GM18508 (cell line): ENCODE results near the gene ZNF773.
"Not testable (repeated sequence)": the region's sequence is repeated elsewhere in the genome, so short reads cannot be mapped to it uniquely, and the experiment has no call there.

ENCODE experiments used
- ATAC-seq: cut with Tn5 transposase; IDR thresholded peaks from one replicate; pipeline ENCODE4 v1.9.1; 2021; ENCODE audit warnings: moderate number of reproducible peaks; ENCODE audit not compliant: insufficient read depth, unreplicated experiment

ZNF773 gene

DNA sequence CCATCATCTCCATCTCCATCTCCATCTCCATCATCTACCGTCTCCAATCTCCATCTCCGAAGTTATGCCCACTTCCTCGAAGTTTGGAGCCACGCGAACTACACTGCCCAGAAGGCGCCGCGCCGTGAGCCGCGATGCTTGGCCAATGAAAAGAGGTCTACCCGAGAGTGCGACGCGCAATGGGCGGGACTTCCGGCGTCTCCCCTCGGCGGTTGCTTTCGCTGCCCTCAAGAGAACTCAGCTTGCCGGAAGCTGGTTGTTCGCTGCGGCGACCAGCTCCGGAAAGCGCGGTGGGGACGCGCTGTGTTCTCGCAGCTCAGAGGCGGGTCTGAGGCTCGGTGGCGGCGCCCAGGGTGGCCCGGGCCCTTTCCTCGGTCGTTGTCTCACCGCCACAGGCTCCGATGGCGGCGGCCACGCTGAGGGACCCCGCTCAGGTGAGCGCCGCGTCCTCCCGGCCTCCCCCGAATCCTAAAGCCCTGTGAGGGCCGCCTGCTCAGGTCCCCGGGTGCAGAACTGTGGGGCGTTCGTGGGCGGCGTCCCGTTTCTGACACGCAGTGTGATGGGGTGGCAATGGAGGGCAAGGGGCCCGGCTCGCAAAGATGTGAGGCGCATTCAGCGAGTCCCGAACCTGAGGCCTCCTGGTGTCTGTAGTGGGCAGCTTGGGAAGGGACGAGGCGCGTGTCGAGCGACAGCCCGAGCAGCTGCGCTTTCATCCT is at the start of gene ZNF773:
Gene ZNF773, plus strand, starts transcription at position 259 of the 716 bp plus-strand sequence. Its CDS starts 143 bp downstream, at position 402.
- ATAC-seq, result peak; percentile 90

DNA sequence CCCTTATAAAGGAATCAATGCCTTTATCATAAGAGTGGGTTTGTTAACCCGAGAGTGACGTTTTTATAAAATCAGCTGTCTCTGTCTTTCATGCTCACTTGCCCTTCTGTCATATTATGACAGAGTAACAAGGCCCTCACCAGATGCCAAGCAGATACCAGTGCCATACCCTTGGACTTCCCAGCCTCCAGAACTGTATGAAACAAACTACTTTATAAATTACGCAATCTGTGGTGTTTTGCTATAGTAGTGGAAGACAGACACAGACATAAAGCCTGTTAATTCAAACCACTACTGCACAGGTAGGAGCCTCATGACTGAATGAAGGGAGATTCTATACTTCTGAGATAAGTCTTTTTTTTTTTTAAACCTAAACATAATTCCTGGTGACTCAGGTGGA is 47.4 kb upstream of the ZNF773 start:
- no peak for ATAC-seq

DNA sequence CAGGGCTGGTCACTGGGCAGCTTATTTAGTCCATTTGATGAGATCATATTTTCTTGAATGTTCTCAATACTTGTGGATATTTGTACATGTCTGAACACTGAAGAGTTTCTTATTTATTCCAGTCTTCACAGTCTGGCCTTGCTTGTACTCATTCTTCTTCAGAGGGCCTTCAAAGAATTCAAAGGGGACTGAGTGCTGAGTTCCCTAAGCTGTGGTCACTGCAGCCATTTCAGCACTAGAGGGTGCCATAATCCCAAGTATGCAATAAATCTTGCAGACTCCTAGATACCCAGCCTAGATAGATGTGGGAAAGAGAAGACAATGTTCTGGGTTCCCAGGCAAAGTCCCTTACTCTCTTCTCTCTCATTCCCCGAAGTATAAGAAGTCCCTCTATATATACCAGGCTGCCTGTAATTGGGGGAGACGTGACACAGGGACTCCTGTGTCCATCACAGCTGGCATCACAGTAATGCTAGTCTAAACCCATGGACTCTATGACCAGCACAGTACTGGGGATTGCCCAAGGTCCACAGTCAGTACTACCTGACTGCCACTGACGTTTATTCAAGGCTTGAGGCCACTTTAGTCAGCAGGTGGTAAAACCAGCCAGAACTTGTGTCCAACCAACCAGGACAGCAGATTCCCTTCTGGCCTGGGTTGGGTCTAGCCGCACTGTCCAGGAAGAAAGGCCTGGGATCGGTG is 33.9 kb upstream of the ZNF773 start:
- ATAC-seq, result no peak

DNA sequence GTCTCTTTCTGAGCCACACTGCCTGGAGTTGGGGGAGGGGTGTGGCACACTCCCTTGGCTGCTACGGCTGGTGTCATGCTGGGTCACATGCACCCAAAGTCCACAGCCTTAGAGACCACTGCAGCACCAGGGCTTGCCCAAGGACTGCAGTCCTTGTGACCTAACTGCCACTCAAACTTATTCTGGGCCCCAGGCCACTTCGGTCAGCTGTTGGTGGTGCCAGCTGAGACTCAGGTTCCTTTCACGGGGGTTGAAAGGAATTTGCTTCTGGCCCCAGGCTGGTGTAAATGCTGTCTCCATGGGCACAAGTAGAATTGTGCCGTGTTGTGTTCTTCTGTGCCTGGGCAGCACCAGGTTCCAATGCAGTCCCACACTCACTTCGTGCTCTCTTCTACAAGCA is 33.2 kb upstream of the ZNF773 start:
- ATAC-seq, result no peak

DNA sequence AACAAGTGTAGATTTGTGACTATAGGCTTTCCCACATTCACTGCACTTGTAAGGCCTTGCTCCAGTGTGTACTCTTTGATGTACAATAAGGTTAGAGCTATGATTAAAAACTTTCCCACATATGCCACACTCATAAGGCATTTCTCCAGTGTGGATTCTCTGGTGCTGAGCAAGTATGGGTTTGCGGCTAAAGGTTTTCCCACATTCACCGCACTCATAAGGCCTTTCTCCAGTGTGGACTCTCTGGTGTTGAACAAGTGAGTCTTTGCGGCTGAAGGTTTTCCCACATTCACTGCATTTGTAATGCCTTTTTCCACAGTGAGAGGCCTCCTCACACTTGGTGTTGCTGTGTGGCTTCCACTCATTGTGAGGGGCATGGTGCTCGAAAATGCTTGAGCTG is 26.1 kb upstream of the ZNF773 start:
- ATAC-seq, result no peak

DNA sequence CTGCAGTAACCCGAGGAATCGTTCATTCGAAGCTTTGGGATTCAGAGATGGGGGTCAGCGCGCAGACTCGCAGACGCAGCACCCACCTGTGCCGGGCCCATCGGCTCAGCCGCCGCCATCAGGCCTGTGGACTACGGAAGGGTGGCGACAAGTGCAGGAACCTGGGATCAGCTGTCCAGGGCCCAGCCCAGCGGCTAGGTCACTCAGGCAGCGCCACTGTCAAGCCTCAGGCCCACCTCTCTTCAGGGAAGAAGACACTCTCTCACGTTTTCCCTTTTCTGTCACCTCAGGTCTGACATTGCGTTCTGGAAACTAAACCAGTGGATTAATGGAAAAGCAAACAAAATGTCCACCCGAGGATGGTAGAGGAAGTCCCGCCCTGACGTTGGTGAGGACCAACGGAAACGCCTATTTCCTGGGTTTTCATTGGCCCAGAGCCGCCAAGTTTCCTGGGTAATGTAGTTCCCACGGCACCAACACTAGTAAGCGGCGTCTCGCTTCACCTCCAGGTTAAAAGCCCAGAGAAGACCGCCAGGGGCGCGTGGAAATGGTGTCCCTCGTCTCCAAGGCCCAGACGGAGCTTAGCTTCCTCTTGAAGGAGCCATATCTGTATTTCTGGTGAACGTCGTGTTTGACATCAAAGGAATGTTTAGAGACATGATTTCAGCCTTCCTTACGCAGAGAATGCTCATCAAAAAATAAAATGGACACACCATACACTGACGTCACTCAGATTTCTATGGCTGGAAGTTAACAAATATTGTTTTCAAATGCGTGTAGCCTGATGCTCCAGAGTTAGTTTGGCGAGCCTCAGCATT is 22.3 kb upstream of the ZNF773 start, which contains the start of gene ZNF772:
Gene ZNF772, minus strand, starts transcription at position 376 of the 818 bp plus-strand sequence. Its CDS starts 257 bp downstream, at position 119.
- peak; percentile 70 for ATAC-seq

DNA sequence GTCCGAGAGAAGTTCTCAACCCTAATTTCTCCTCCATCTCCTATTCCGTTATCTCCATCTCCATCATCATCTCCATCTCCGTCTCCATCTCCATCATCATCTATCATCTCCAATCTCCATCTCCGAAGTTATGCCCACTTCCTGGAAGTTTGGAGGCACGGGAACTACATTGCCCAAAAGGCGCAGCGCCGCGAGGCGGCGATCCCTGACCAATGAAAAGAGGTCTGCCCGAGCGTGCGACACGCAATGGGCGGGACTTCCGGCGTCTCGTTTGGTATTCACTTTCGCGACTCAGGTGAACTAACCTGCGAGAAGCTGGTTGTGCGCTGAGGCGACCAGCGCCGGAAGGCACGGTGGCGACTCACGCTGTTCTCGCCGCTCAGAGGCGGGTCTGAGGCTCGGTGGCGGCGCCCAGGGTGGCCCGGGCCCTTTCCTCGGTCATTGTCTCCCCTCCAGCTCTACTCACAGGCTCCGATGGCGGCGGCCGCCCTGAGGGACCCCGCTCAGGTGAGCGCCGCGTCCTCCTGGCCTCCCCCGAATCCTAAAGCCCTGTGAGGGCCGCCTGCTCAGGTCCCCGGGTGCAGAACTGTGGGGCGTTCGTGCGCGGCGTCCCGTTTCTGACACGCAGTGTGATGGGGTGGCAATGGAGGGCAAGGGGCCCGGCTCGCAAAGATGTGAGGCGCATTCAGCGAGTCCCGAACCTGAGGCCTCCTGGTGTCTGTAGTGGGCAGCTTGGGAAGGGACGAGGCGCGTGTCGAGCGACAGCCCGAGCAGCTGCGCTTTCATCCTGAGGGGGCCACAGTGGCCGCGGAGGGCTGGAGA is 12.1 kb upstream of the ZNF773 start, which contains the start of gene ZNF419:
Gene ZNF419, plus strand, starts transcription at position 274 of the 822 bp plus-strand sequence. Its CDS starts 201 bp downstream, at position 475.
- ATAC-seq, result peak; percentile 84

DNA sequence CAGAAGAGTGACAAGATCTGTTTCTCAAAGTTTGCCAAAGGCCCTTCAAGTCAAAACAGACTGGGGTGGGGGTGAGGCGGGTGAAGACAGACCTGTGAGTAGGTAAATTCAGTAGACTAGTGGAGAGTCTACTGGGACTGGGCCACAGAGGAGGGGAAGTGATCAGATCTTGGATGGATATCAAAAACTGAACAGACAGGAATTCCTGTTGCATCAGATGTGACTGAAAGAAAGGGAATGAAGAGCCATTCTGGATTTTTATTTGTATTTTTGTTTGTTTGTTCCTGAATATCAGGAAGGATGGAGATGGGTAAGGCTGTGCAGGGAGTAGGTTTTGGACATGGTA is 11.5 kb upstream of the ZNF773 start:
- ATAC-seq, result not testable (repeated sequence)

DNA sequence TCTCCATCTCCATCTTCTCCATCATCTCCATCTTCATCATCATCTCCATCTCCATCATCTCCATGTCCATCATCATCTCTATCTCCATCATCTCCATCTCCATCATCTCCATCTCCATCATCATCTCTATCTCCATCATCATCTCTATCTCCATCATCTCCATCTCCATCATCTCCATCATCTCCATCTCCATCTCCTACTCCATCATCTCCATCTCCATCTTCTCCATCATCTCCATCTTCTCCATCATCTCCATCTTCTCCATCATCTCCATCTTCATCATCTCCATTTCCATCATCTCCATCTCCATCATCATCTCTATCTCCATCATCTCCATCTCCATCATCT is 432 bp upstream of the ZNF773 start:
- ATAC-seq, result not testable (repeated sequence)

DNA sequence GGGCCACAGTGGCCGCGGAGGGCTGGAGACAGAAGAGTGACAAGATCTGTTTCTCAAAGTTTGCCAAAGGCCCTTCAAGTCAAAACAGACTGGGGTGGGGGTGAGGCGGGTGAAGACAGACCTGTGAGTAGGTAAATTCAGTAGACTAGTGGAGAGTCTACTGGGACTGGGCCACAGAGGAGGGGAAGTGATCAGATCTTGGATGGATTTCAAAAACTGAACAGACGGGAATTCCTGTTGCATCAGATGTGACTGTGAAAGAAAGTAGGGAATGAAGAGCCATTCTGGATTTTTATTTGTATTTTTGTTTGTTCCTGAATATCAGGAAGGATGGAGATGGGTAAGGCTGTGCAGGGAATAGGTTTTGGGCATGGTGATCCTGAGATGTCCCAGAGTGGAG is 662 bp downstream of the ZNF773 start:
- ATAC-seq, result not testable (repeated sequence)

DNA sequence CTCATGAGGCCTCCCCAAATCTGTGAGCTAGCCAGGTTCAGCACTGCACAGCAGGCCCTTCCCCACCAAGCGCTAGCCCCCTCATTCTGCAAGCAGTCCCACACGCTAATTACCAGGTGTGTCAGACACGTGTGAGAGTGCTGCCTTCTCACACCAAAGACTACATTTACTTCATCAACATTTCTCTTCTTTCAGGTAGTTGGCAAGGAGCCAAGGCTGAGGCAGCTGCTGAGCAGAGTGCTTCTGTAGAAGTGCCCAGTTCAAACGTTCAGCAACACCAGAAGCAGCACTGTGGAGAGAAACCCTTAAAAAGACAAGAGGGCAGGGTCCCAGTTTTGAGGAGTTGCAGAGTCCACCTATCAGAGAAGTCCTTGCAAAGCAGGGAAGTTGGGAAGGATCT is 6.4 kb downstream of the ZNF773 start:
- ATAC-seq, result no peak

DNA sequence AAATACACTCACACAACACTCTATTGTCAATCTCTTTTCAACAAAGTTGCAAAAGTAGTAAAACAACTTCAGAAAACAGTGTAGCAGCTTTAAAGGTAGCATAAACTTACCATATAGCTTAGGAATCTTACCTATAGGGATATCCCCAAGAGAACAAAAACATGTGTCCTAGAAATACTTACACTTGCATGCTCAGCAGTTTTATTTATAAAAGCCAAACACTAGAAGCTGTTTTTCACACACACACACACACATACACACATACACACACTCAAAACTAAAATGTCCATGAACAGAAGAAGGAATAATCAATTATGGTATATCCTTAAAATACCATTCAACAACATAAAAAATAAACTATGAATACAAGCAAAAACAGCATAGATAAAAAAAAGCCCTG is 11.7 kb downstream of the ZNF773 start:
- ATAC-seq, result no peak

DNA sequence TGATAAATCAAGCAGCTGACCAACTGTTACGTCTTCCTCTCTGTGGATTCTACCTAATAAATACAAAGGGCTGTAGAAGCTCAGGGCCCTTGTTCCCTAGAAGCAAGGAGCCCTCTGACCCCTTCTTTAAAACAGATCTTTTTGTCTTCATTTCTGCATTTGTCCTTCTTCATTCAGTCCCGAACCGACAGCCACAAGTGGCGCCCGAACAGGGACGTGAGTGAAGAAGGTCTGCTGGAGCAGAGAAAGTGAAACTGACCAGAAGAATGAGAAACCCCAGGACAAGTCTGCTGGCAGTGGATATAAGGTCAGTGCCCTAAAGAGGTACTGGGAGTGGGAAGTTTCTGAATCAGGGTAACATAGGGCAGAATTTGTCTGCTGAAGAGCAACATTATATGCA is 13.1 kb downstream of the ZNF773 start:
- no peak for ATAC-seq

DNA sequence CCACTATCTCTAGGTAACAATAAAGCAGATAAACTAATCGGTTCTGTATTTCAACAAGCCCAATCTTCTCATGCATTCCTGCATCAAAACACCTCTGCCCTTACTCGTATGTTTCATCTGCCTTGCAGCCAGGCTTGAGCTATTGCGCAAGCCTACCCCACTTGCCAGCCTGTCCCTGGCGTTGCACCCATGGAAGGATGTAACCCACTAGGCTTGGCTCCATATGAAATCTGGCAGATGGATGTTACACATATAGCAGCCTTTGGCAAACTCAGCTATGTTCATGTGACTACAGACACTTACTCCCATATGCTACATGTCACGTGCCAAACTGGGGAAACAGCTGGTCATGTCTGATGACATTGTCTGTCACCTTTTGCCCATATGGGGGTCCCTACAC is 15.5 kb downstream of the ZNF773 start:
- no peak for ATAC-seq

DNA sequence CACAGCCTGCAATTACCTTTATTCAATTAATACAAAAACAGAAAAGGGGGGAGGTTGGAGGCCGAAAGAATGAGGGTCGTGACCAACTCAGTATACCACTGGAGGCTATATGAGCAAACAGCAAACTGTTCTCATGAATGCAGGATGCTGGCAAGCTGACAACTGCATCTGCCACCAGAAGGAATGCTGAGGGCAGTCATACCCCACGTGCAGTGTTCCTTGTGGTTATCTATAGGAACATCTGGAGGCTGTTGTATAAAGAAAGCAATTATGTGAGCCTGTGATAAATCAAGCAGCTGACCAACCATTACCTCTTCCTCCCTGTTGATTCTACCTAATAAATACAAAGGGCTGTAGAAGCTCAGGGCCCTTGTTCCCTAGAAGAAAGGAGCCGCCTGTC is 18.3 kb downstream of the ZNF773 start:
- not testable (repeated sequence) for ATAC-seq

DNA sequence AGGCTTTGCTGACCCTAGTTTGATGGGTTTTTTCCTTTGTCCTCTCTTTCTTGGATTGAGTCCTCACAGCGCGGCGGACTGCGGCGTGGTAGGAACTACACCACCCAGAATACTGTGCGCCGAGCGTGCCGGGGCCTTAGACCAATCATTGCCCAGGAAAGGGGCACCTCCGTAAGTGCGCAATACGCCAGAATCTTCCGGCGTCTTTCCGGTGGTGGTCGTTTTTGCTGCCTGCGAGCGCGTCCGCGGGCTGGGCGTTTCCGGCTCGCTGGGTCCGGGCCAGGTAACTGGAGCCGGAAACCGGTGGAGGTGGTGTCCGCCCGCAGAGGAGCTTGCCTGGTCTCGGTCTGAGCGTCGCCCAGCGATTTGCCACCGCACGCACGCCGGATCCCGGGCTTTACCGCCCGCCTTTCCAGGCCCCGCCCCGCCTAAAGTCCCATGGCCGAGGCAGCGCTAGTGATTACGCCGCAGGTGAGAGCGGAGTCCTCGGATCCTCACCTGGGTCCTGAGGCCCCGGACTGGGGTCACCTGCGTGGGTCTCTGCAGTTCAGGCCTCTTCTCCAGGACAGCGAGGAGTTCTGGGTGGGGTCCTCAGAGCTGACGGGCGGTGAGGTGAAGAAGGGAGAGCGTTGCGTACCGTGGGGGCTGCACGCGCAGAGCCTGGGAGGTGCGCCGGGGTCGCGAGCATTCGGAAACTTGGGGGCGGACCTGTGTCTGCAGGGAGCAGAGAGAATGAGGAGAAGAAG is 27.6 kb downstream of the ZNF773 start, which contains the start of gene ZNF549:
Gene ZNF549, plus strand, starts transcription at position 221 of the 746 bp plus-strand sequence. Its CDS starts 218 bp downstream, at position 439.
- ATAC-seq, result peak; percentile 91

DNA sequence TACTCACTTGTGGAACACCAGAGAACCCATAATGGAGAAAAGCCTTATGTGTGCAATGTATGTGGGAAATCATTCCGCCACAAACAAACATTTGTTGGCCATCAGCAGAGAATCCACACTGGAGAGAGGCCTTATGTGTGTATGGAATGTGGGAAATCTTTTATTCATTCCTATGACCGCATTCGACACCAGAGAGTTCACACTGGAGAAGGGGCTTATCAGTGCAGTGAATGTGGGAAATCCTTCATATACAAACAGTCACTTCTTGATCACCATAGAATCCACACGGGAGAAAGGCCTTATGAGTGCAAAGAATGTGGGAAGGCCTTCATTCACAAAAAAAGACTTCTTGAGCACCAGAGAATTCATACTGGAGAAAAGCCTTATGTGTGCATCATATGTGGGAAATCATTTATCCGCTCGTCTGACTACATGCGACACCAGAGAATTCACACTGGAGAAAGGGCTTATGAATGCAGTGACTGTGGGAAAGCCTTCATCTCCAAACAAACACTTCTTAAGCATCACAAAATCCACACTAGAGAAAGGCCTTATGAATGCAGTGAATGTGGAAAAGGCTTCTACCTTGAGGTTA is 38.3 kb downstream of the ZNF773 start:
- ATAC-seq, result no peak

DNA sequence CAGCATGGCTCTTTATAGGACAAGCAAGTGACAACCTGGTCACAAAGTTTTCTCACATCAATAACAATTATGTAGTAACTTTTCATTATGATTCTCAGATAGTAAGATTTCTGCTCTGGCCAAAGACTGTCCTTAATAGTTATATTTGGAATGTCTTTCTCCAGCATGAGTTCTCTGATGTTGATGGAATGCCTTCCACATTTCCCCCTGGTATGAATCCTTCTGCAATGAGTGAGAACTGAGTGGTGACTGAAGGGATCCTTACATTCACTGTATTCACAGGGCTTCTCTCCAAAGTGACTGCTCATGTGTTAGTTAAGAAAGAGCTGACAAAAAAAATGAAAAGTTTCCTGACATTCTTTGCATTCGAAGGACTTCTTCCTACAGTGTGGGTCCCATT is 46.8 kb downstream of the ZNF773 start:
- no peak for ATAC-seq

DNA sequence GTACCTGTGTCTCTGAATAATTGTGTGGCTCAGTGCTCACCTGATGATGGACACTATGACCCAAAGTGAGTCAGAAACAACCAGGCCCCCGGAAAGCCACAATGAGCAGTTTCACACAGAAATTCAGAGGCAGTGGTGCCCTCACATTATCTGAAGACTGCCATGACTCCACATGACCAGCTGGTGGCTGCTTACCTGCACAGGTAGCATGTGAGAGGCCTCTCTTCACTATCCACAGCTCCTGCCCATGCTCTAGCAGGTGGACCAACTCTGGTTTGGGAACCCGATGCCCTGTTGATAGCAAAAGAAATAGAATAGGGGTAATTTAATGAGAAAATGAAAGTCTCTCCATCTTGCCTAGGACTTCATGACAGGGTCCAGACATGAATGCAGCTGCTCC is 52.7 kb downstream of the ZNF773 start:
- ATAC-seq, result no peak
